HG02623 (cell line): ENCODE results near the gene MOV10L1.
"Not testable (repeated sequence)": the region's sequence is repeated elsewhere in the genome, so short reads cannot be mapped to it uniquely, and the experiment has no call there.

Experiments used
- ATAC-seq: cut with Tn5 transposase; IDR thresholded peaks from one replicate; pipeline ENCODE4 v1.9.1; 2021; ENCODE audit warnings: moderate library complexity; ENCODE audit not compliant: unreplicated experiment

Gene MOV10L1

GRCh38 chr22:50076646-50077535, 12.9 kb upstream of the MOV10L1 start:
- ATAC-seq: no peak

DNA sequence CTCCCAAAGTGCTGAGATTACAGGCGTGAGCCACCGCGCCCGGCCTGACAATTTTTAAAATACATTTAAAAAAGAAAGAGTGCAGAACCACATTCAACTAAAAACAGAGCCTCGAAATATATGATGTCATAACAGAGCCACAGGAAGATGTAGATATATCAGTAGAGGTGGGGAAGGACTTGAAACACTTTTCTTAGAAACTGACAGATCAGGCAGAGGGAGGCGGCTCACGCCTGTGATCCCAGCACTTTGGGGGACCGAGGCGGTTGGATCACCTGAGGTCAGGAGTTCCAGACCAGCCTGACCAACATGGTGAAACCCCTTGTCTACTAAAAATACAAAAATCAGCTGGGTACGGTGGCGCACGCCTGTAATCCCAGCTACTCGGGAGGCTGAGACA, 11.6 kb upstream of the MOV10L1 start:
- no peak for ATAC-seq

GRCh38 chr22:50078761-50079160, 11.0 kb upstream of the MOV10L1 start:
- ATAC-seq: no peak

DNA sequence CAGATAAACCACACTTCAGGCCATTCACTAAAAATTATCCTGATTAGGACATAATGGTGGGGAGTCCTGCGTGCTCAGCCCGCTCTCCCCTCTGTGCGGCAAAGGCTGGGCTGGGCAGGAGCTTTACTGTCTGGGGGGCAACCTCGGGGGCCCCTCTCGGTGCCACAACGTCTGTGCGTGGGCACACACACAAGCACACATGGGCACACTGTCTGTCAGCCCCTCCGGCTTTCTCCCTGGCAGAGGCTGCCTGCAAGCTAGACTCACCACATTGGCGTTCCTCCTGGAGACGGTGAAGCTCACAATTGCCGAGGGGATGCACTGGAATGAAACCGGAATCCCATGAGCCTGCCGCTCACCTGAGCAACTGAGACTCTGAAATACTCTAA, 9.7 kb upstream of the MOV10L1 start:
- no peak for ATAC-seq

- ATAC-seq: no peak
Measured at GRCh38 chr22:50081426-50082196, 8.2 kb upstream of the MOV10L1 start.

GRCh38 chr22:50082197-50082715, 7.5 kb upstream of the MOV10L1 start:
- no peak for ATAC-seq

DNA sequence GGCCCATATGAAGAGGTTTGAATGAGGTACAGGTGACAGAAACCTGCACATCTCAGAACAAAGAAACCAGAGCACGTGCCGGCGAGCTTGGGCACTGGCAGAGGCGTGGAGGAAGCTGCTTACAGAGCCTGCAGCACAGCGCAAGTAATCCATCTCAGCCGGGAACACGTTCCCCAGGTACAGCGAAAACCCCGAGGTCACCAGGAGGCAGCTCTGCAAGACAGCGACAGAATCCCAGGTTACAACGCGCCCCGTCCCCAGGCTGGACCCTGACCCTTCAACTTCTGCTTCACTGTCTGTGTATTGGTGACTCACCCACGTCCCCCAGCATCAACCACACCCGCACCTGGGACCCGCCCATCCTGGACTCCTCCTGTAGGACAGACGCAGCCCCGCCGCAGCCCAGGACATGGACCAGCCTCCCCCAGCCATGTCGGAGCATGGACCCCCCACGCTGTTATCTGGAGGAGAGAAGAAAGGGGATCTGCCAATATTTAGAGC, 6.8 kb upstream of the MOV10L1 start:
- ATAC-seq: no peak

DNA sequence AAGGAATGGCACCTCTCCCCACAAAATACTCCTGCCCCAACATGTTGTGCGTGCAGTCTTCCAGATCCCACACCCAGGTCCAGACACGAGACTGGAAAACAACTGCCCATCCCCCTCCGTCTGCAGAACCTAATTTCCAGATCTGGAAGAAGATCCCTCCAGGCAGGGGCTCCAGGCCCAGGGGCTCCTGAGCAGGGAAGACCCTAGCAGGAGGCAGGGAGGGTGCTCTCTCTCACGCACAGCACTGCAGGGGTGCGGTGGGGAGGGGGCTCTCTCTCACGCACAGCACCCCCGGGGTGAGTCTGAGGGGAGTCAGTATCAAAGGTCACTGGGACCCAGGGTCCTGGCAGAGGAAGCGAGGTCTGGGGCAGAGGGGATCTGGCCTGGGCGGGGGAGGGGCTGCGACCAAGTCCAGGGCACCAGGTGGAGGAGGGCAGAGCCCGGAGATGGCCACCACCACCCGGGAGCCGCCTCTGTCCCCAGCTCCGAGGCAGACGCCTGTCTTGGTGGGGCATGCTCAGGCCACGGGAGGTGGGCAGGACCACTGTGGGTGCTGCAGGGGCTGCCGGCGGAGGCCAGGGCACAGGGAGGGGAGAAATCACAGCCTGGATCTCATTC, 6.2 kb upstream of the MOV10L1 start:
- ATAC-seq: no peak

DNA sequence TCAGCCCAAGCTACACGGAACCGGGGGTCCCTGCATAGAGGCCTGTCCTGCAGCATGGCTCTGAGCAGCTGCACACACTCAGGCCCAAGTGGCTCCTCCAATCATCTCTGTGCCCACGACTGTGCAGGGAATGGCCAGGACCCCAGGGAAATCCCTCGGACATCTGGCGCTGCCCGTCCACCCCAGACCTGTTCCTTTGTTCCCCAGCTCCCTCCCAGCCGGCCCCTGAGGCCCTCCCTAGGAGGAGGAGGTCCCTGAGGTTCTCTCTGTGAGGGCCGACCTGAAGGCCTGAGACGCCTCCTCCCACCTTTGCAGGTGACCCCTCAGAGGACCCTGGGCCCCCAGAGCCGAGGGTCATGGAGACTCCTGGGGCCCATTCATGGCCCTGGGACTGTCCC, 5.7 kb upstream of the MOV10L1 start:
- ATAC-seq: no peak

DNA sequence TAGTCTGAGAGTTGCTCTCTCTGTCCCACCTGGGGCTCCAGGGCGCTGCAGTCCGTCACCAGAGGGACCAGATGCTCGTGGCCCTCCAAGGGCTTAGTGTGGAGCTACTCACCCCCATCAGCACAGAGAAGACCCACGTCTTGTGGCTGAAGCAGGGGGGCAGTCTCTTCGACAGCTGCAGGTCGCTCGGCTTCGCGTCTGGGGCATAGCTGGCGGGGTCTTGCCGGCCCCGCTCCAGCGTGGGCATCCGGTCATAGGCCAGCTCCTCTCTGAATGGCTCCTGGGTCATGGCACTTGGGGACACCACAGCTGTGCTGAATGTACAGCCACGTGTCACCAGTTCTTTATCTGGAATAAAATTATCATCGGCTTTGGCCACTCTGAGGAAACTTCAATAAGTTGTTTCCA, 5.2 kb upstream of the MOV10L1 start:
- no peak for ATAC-seq

- ATAC-seq: no peak
Measured at GRCh38 chr22:50085211-50085972, 4.4 kb upstream of the MOV10L1 start, which contains the start of gene MLC1. MLC1 (minus strand) TSS chr22:50085426; CDS start chr22:50084902, 524 bp downstream.

- no peak for ATAC-seq
Measured at GRCh38 chr22:50086526-50086925, 3.3 kb upstream of the MOV10L1 start.

- not testable (repeated sequence) for ATAC-seq
Measured at GRCh38 chr22:50086975-50087374, 2.8 kb upstream of the MOV10L1 start.

DNA sequence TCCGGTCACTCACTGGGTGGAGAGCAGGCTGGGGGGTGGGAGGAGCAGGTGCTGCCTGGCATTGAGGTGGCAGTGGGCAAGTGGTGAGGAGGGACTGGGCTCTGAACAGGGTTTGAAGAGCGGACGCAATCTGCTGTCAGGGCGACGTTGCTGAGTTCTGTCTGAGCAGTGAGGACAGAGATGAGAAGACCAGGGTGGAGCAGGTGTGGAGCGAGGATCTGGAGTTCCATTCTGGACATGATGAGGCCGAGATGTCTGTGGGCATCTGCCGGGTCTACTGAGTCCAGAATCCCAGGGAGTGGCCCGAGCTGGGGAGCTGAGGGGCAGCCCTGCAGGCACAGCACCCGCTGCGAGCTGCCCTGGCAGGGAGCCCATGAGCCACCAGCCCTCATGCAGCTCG, 2.2 kb upstream of the MOV10L1 start:
- no peak for ATAC-seq

GRCh38 chr22:50088096-50088495, 1.7 kb upstream of the MOV10L1 start:
- ATAC-seq: no peak

- no peak for ATAC-seq
Measured at GRCh38 chr22:50089231-50089630, 575 bp upstream of the MOV10L1 start.

DNA sequence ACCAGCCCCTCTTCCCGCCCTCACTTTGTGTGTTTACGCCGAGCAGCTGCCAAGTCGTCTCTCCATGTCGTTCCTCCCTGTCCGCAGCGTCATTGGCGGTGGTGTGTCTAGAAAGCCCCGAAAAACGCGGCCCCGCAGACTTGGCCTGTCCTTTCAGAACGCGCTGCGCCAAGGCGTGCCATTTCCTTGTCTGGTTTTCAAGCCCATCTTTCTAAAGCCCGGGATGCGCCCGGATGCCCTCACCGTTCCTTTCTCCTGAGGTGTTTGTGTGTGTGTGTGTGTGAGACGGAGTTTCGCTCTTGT, 557 bp downstream of the MOV10L1 start:
- ATAC-seq: no peak

DNA sequence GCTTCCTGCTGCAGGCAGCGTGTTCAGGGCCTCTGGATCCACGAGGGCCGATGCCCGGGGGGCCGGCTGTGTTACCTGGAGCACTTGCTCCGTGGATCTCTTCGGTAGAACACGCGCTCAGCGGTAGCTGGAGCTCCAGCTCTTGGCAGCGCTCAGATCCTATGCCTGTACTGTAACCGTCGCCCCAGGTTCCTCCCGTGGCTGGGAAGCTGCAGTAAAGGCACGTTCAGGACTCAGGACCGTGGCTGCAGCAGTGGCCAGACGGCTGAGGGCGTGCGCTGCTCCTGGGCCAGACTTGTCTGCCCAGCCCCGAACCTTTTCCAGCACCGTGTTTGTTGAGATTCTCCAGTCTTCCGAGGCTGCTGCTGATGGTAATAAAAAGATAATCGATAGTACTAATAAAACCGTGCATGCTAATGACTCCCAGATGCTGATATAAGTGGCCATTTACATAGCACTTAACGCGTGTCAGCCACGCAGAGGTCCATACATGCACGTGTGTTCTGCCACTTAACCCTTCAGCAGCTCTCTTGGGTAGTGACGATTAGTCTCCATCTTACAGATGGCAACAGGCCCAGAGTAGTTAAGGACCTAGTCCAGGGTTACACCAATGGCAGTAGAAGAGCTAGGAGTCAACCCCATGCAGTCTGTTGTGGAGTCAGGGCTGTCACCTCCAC, 1.4 kb downstream of the MOV10L1 start:
- ATAC-seq: no peak

- ATAC-seq: no peak
Measured at GRCh38 chr22:50092342-50092741, 2.5 kb downstream of the MOV10L1 start.

- ATAC-seq: no peak
Measured at GRCh38 chr22:50098052-50098451, 8.2 kb downstream of the MOV10L1 start.
